ENCODE measurements around the gene RIOK3.
"Not testable (repeated sequence)": the region's sequence is repeated elsewhere in the genome, so short reads cannot be mapped to it uniquely, and the experiment has no call there.

RIOK3 gene

DNA sequence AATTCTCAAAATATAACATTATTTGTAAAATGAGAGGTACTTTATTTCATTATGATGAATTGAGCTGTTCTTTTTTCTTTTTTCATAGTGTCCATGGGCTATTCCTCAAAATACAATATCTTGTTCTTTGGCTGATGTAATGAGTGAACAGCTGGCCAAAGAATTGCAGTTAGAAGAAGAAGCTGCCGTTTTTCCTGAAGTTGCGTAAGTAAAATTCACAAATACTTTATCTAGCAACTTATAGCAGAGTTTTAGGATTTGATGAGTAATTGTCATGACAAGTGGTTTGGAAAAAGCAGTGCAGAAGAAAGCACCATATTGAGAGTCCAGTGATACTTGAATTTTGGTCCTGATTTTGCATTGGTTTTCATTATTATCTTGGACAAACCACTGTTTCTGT lies 9.8 kb downstream of the RIOK3 start:
- no peak overlapping the region for H3K4me3 ChIP-seq (ENCODE audit: low read length)
- TF ChIP-seq ZNF274 (IDR thresholded peaks at IDR 0.05; ENCODE audit: low read depth, low read length): no peak

DNA sequence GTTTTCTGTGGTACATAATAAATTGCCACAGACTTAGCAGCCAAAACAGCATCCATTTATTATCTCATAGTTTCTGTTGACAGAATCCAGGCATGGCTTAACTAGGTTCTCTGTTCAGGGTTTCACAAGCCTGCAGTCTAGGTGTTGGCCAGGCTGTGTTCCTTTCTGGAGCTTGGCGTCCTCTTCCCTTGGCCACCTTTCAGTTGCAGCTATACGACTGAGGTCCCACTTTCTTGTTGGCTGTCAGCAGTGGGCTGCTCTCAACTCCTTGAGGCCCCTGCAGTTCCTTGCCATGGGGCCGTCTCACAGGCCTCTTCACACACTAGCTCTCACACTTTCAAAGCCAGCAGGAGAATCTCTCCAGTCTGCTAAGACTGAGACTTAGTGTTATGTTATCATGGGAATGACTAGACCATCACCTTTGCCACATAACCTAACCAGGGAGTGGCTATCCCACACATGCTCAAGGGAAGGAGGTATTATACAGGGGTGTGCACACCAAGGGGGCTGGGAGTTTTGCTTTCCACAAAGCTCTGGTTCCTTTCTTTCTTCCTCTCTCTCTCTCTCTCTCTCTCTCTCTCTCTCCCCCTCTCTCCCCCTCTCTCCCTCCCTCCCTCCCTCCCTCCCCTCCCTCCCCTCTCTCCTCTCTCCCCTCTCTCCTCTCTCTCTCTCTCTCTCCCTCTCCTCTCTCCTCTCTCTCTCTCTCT lies 15.8 kb downstream of the RIOK3 start:
- no peak overlapping the region for H3K4me3 ChIP-seq (ENCODE audit: low read length)
- TF ChIP-seq ZNF274 (IDR thresholded peaks at IDR 0.05; ENCODE audit: low read depth, low read length): no peak

DNA sequence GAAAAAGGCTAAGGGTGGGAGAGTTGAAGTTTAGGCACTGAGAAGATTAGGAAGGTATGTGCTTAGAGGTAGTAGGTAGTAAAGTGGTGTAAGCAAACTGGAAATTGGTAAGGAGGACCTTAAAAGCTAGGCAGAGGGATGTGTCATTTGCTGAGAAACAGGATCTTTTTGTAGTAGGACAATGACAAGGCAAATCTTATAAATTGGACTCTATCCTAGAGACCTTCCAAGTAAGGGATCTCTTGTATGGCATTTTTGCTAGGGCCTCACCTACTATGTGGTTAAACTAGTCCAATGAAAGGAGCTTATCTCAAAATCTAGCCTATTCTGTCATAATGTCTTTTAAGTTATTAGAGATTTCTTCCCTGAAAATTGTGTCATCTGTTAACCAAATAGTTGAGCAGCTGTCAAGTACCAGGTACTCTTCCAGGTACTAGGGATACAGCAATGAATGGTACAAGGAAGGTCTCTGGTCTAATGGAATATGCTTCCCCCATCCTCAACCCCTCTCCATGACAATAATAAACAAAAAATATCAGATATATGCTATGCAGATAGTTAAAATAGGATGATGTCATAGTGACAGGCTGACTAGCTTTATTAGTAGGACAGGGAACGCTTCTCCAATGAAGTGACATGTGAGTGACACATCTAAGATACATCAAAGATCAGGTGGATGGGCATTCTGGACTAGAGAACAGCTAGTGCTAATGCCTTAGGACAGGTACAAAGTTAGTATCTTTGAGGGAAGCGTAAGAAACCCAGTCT lies 17.7 kb downstream of the RIOK3 start:
- TF ChIP-seq ZNF274 (IDR thresholded peaks at IDR 0.05; ENCODE audit: low read depth, low read length): no peak
- H3K4me3 ChIP-seq (ENCODE audit: low read length): no peak overlapping the region

DNA sequence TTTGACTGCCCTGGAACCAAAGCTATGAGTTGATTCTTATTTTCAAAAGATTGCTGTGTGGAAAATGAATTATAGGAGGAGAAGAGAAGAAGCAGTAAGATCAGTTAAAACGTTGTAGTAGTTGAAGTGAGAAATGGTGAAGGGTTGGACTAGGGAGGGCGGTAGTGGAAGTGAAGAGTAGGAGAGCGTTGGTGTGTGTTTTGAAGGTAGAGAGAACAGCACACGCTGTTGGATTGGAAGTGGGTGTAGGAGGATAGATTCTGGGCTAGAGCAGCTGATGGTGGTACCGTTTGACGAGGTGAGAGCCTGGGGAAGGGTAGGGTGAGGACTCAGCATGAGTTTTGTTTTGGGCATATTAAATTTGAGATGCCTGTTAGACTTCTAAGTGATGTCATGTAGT lies 18.4 kb downstream of the RIOK3 start:
- TF ChIP-seq ZNF274 (IDR thresholded peaks at IDR 0.05; ENCODE audit: low read depth, low read length): no peak
- H3K4me3 ChIP-seq (ENCODE audit: low read length): no peak overlapping the region

DNA sequence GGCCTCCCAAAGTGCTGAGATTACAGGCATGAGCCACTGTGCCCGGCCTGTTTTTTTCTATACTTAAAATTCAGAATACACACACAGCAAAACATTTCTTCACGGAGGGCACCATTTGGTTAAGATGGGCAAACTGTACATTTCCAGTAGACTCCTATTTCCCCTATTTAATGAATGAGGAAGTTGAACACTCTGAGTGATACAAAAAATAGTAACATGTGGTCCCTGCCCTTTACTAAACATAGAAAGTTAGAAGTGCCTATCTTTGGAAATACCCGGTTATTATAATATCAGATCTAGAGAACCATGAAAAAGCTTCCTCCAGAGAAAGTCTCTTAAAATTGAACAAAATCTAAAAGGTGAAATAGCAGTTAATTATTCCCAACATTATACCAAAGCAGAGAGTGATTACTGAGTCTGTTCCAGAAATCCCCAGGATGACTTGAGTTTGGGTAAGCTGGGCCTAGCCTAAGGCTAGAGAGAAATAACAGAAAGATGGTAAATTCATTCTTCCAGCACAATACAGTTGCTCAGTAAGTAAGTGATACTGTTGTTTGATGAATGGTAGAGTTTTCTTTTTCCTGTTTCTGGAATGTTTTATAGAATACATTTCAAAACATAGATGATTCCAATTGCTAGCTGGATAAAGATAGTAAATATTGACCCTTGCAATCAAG lies 26.9 kb downstream of the RIOK3 start:
- peak overlapping the region; percentile 30; the same call in 1 of the 2 replicates for H3K4me3 ChIP-seq (ENCODE audit: low read length)
- TF ChIP-seq ZNF274 (IDR thresholded peaks at IDR 0.05; ENCODE audit: low read depth, low read length): no peak

DNA sequence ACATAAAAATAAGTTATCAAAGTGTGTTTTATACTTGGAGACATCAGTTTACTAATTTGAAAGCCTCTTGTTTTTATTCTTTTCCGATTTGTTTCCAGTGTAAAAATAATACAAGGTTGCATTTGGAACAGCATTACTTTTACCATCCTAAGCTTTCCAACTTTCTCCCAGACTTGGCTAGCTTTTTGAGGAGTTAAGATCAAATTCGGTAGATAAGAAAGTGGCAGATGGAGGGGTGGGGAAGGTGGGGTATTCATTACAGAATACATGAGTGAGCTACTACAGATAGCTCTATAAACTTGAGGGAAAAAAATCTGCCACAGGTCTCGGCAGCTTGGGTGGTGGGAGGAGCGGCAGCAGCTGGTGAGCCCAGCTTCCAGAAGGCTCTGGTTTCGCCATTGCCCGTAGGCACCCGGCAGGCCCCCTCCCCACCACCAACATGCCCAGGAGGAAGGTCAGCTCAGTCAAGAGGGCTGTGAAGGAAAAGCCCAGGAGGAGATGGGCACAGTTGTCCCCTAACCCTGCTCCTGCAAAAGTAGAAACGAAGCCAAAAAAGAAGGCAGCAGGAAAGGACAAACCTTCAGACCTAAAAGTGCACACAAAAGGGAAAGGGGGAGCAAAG lies 31.6 kb downstream of the RIOK3 start:
- H3K4me3 ChIP-seq (ENCODE audit: low read length): no peak overlapping the region
- no peak for TF ChIP-seq ZNF274 (IDR thresholded peaks at IDR 0.05; ENCODE audit: low read depth, low read length)

DNA sequence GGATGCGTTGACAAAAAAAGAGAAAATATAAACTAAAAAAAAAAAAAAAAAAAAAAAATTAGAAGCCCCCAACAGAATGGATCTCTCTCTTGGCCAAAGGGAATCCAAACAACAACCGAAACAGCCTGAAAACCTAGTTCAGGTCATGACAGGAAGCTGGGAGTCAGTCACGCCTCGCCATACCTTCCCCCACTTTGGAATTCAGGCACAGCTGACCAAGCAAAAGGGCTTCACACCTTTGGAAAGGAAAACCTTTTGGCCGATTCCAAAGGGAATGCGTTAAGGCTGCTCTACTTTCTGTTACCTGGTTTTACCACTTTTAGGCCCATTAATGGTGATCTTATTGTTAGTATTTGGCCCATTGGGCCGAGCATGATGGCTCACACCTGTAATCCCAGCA lies 32.3 kb downstream of the RIOK3 start:
- no peak for TF ChIP-seq ZNF274 (IDR thresholded peaks at IDR 0.05; ENCODE audit: low read depth, low read length)
- no peak overlapping the region for H3K4me3 ChIP-seq (ENCODE audit: low read length)

DNA sequence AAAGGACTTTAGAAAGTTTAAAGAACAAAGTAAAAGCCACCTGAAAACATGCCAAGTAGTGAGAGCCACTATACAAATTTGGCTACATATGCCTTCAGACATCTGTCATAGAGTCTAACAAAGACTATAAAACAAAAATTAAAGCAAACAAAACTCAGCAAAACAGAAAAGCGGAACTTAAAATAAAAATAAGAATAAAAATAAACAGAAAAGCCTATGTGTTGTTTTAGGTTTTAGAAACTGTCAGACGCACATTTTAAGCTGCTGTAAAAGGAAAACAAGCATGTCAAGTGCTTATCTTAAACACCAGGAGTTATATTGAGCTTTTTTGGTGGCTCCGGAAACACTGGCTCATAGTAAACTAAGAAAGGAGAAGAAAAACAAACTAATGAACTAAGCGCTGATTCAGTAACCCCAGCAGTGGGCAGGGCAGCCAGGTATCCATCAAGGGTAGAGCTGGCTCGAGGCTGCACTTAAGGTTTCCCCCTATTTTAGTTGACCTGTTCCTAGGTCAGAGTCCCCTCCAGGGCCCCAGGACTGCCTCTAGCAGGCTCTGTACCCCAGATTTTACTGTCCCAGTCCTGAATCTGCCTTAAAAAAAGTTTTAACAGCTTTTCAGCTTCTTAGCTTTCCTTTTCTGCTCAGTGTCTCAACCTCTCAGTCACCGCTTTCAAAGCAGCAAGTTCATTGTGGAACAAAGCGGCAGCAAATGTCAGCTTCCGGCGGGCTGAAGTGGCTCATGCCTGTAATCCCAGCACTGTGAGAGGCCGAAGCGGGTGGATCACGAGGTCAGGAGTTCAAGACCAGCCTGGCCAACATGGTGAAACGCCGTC lies 34.9 kb downstream of the RIOK3 start:
- no peak for TF ChIP-seq ZNF274 (IDR thresholded peaks at IDR 0.05; ENCODE audit: low read depth, low read length)
- H3K4me3 ChIP-seq (ENCODE audit: low read length): peak overlapping the region; percentile 47; the same call in 1 of the 2 replicates

DNA sequence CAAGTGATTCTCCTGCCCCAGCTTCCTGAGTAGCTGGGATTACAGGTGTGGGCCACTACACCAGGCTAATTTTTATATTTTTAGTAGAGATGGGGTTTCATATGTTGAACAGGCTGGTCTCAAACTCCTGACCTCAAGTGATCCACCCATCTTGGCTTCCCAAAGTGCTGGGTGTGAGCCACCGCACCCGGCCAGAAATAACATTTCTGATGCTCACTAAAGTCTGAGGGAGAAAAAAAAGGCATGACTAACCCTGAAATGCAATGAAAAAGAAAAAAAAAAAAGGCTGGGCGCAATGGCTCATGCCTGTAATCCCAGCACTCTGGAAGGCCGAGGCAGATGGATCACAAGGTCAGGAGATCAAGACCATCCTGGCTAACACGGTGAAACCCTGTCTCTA lies 36.5 kb downstream of the RIOK3 start:
- H3K4me3 ChIP-seq (ENCODE audit: low read length): not testable (repeated sequence)

DNA sequence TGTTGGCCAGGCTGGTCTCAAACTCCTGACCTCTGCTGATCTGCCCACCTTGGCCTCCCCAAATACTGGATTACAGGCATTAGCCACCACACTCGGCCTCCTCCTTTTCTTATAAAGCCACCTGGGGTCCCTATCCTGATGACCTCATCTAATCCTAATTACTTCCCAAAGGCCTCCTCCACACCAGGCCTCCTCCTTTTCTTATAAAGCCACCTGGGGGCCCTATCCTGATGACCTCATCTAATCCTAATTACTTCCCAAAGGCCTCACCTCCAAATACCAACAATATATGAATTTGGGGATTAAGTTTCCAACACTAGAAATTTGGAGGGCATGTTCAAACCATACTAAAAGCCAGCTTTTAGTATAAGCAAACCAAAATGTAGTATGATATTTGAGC lies 40.6 kb downstream of the RIOK3 start:
- H3K4me3 ChIP-seq (ENCODE audit: low read length): no peak overlapping the region
- TF ChIP-seq ZNF274 (IDR thresholded peaks at IDR 0.05; ENCODE audit: low read depth, low read length): no peak

DNA sequence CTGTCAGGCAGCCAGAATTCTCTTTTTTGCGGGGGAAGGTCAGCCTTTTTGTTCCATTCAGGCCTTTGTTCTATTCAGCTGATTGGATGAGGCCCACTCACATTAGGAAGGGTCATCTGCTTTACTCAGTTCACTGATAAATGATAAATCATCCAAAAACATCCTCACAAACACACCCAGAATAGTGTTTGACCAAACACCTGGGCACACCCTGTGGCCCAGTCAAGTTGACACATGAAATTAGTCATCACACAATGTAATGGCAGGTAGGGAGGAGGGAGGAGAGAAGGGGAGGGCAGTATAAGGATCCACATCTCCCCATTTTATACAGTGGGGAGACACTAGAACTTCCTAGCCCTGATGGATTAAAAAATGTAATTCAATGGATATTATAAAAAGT lies 41.9 kb downstream of the RIOK3 start:
- no peak overlapping the region for H3K4me3 ChIP-seq (ENCODE audit: low read length)
- TF ChIP-seq ZNF274 (IDR thresholded peaks at IDR 0.05; ENCODE audit: low read depth, low read length): no peak

DNA sequence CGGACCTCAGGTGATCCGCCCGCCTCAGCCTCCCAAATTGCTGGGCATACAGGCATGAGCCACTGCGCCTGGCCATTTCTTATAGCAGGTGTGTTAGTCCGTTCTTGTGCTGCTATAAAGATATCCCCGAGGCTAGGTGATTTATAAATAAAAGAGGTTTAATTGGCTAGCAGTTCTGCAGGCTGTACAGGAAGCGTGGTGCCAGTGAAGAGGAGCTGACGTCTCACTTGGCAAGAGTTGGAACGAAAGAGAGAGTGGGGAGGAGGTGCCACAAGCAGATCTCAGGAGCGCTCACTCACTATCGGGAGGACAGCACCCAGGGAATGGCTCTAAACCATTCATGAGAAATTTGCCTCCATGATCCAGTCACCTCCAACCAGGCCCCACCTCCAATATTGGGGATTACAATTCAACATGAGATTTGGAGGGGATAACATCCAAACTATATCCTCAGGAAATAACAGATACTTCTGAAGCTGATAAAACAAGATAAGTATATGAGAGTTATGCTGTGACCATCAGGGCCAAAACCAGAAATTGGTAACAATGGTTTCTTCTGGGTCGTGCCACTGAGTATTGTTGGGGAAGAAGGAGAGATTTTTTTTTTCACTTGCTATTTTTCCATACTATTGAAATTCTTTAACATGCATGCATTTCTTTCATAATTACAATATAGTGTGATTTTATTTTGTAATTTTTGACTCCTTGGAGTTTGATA lies 42.8 kb downstream of the RIOK3 start:
- no peak for TF ChIP-seq ZNF274 (IDR thresholded peaks at IDR 0.05; ENCODE audit: low read depth, low read length)
- H3K4me3 ChIP-seq (ENCODE audit: low read length): no peak overlapping the region

DNA sequence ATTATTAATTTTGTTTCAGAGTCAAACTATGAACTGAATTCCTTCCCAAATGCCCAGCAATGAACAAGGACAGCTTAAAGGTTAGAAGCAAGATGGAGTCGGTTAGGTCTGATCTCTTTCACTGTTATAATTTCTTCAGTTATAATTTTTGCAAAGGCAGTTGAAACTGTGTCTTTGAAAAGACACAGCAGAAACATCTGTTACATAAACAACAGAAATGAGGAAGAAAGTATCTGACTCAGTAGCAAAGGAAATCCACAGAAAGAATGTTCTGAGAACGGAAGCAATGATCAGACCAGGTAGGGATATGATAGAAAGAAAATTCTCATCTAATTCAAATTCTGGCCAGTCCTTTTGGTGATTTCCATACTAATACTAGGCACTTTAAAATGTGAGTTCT lies 45.0 kb downstream of the RIOK3 start:
- H3K4me3 ChIP-seq (ENCODE audit: low read length): no peak overlapping the region
- no peak for TF ChIP-seq ZNF274 (IDR thresholded peaks at IDR 0.05; ENCODE audit: low read depth, low read length)

Data from GM08714 (cell line).